H9 (cell line): Measurements from ENCODE around the gene CARD19. TPM values are rescaled to one million over a fixed set of nuclear protein-coding genes. Genes with fewer than 3 reads are reported as not detected.

Source experiments
- DNase-seq: peaks from one replicate; pipeline ENCODE4 v3.0.0-alpha.2; 2017
- H2AFZ ChIP-seq: one replicate; pipeline ENCODE4 v1.6.1; 2013; ENCODE audit warnings: mild to moderate bottlenecking, low read length, control low read depth, moderate library complexity
- H2AK5ac ChIP-seq: 2 replicates; pipeline ENCODE4 v1.6.1; 2013; ENCODE audit warnings: low read length, control low read depth, mixed read lengths; ENCODE audit not compliant: insufficient read length
- H2BK120ac ChIP-seq: one replicate; pipeline ENCODE4 v1.6.1; 2013; ENCODE audit warnings: low read depth, mild to moderate bottlenecking, low read length, control low read depth, inconsistent platforms; ENCODE audit not compliant: poor library complexity, severe bottlenecking
- H2BK12ac ChIP-seq: 2 replicates; pipeline ENCODE4 v1.6.1; 2013; ENCODE audit warnings: low read length, control low read depth, mixed read lengths, low read depth; ENCODE audit not compliant: insufficient read length
- H2BK15ac ChIP-seq: 2 replicates; pipeline ENCODE4 v1.6.1; 2013; ENCODE audit warnings: low read depth, low read length, control low read depth
- H2BK20ac ChIP-seq: one replicate; pipeline ENCODE4 v1.6.1; 2013; ENCODE audit warnings: low read depth, mild to moderate bottlenecking, low read length, control low read depth, inconsistent platforms; ENCODE audit not compliant: poor library complexity, severe bottlenecking
- H2BK5ac ChIP-seq: 2 replicates; pipeline ENCODE4 v1.6.1; 2013; ENCODE audit warnings: low read length, control low read depth, mixed read lengths; ENCODE audit not compliant: insufficient read length
- H3K14ac ChIP-seq: 2 replicates; pipeline ENCODE4 v1.6.1; 2013; ENCODE audit warnings: low read length, control low read depth; ENCODE audit not compliant: insufficient read depth
- H3K18ac ChIP-seq: 2 replicates; pipeline ENCODE4 v1.6.1; 2013; ENCODE audit warnings: low read depth, mild to moderate bottlenecking, mixed read lengths, low read length, control low read depth; ENCODE audit not compliant: insufficient read length
- H3K23ac ChIP-seq: 2 replicates; pipeline ENCODE4 v1.6.1; 2013; ENCODE audit warnings: low read length, control low read depth, mixed read lengths, low read depth; ENCODE audit not compliant: insufficient read length
- H3K23me2 ChIP-seq: 2 replicates; pipeline ENCODE4 v1.6.1; 2013; ENCODE audit warnings: low read depth, mild to moderate bottlenecking, mixed read lengths, low read length, control low read depth; ENCODE audit not compliant: insufficient read length, poor library complexity, severe bottlenecking
- H3K27ac ChIP-seq: 2 replicates; pipeline ENCODE4 v1.5.1; 2013; ENCODE audit warnings: low read length, control low read depth, mixed read lengths, low read depth; ENCODE audit not compliant: insufficient read length
- H3K27me3 ChIP-seq: 2 replicates; pipeline ENCODE4 v1.6.1; 2013; ENCODE audit warnings: low read length, control low read depth, inconsistent platforms; ENCODE audit not compliant: insufficient read depth
- H3K4ac ChIP-seq: 2 replicates; pipeline ENCODE4 v1.6.1; 2013; ENCODE audit warnings: low read depth, mild to moderate bottlenecking, control low read depth, inconsistent platforms, low read length, moderate library complexity
- H3K4me1 ChIP-seq: 2 replicates; pipeline ENCODE4 v1.6.1; 2013; ENCODE audit warnings: low read length, control low read depth, inconsistent platforms; ENCODE audit not compliant: insufficient read depth
- H3K4me2 ChIP-seq: 2 replicates; pipeline ENCODE4 v1.6.1; 2013; ENCODE audit warnings: low read length, control low read depth, mixed read lengths; ENCODE audit not compliant: insufficient read length, insufficient read depth
- H3K56ac ChIP-seq: 2 replicates; pipeline ENCODE4 v1.6.1; 2013; ENCODE audit warnings: low read depth, mild to moderate bottlenecking, mixed read lengths, low read length, control low read depth; ENCODE audit not compliant: insufficient read length
- H3K79me1 ChIP-seq: 2 replicates; pipeline ENCODE4 v1.6.1; 2013; ENCODE audit warnings: low read depth, mild to moderate bottlenecking, moderate library complexity, low read length, control low read depth, inconsistent platforms; ENCODE audit not compliant: insufficient read depth, poor library complexity, severe bottlenecking
- H3K79me2 ChIP-seq: 2 replicates; pipeline ENCODE4 v1.6.1; 2013; ENCODE audit warnings: low read length, control low read depth, inconsistent platforms; ENCODE audit not compliant: insufficient read depth
- H3K9ac ChIP-seq: 2 replicates; pipeline ENCODE4 v1.6.1; 2013; ENCODE audit warnings: low read length, control low read depth, mixed read lengths; ENCODE audit not compliant: insufficient read length; ENCODE audit errors: extremely low read depth
- H3K9me3 ChIP-seq: one replicate; pipeline ENCODE4 v1.6.1; 2013; ENCODE audit warnings: low read depth, low read length, inconsistent platforms; ENCODE audit not compliant: control insufficient read depth
- H3T11ph ChIP-seq: one replicate; pipeline ENCODE4 v1.6.1; 2013; ENCODE audit warnings: mild to moderate bottlenecking, low read length, control low read depth, inconsistent platforms
- H4K20me1 ChIP-seq: one replicate; pipeline ENCODE4 v1.6.1; 2013; ENCODE audit not compliant: control insufficient read depth, insufficient read length, insufficient read depth
- H4K5ac ChIP-seq: 2 replicates; pipeline ENCODE4 v1.6.1; 2013; ENCODE audit warnings: low read depth, mild to moderate bottlenecking, mixed read lengths, low read length, control low read depth; ENCODE audit not compliant: insufficient read length
- H4K8ac ChIP-seq: replicated peaks from 2 replicates; pipeline ENCODE4 v1.6.1; 2013; ENCODE audit warnings: low read length, control low read depth, mixed read lengths, low read depth; ENCODE audit not compliant: insufficient read length
- H4K91ac ChIP-seq: 2 replicates; pipeline ENCODE4 v1.6.1; 2013; ENCODE audit warnings: low read depth, mild to moderate bottlenecking, moderate library complexity, mixed read lengths, low read length, control low read depth; ENCODE audit not compliant: insufficient read length
- H3K27ac Mint-ChIP-seq, 3 experiments: 2 replicates in 2 of 3; 3 replicates in 1 of 3; pipeline ENCODE4 v1.8.0; 2020 to 2021; ENCODE audit warnings: mixed read lengths in 3 of 3, mild to moderate bottlenecking in 1 of 3, moderate library complexity in 1 of 3
- H3K27me3 Mint-ChIP-seq: 2 replicates; pipeline ENCODE4 v1.8.0; 2021; ENCODE audit warnings: low read depth, mild to moderate bottlenecking, moderate library complexity, mixed read lengths
- H3K36me3 Mint-ChIP-seq, 3 experiments: 2 replicates in 2 of 3; 3 replicates in 1 of 3; pipeline ENCODE4 v1.8.0; 2020 to 2021; ENCODE audit warnings: low read depth in 3 of 3, mixed read lengths in 3 of 3; ENCODE audit not compliant: insufficient read depth in 1 of 3
- H3K4me1 Mint-ChIP-seq, 2 experiments: 2 replicates each; pipeline ENCODE4 v1.8.0; 2020; ENCODE audit warnings: mixed read lengths in 2 of 2
- H3K4me3 Mint-ChIP-seq, 2 experiments: 2 replicates in 1 of 2; 3 replicates in 1 of 2; pipeline ENCODE4 v1.8.0; 2020 to 2021; ENCODE audit warnings: mild to moderate bottlenecking in 2 of 2, mixed read lengths in 2 of 2, moderate library complexity in 1 of 2
- H3K9me3 Mint-ChIP-seq, 2 experiments: 2 replicates in 1 of 2; 3 replicates in 1 of 2; pipeline ENCODE4 v1.8.0; 2020; ENCODE audit warnings: mild to moderate bottlenecking in 2 of 2, mixed read lengths in 2 of 2, moderate library complexity in 1 of 2
- WGBS: extraction: QIAGEN DNeasy Blood & Tissue Kit; methylation state at CpG from one replicate; pipeline ENCODE4 v1.1.7; 2013; ENCODE audit warnings: missing lambda C conversion rate, low lambda C conversion rate, mixed read lengths; ENCODE audit not compliant: insufficient read length; ENCODE audit errors: extremely low coverage; 5-methylcytosine and 5-hydroxymethylcytosine counted together
- total RNA-seq: library from RNA; stranded (reverse); gene quantifications from 2 replicates; pipeline ENCODE4 v1.2.1, GENCODE V29; 2021
- TF ChIP-seq, protein P1 (sequence below): fragments of 200-600 bp; sonication (generic); conservative IDR thresholded peaks from 3 replicates; pipeline ENCODE4 v1.8.0; 2021; ENCODE audit warnings: antibody characterized with exemption, mild to moderate bottlenecking

CARD19 gene
- total RNA-seq, 1 experiment from 2014 or later, result 21.4 TPM

GRCh38 chr9:93126825-93127368 lies 30.9 kb downstream of the CARD19 start:
- WGBS, result no CpG with 5 or more reads among the region's 18 CpGs
- H3K79me2 ChIP-seq, result no peaks in the 10 kb centered on the region
- no peak overlapping the region for H2AFZ ChIP-seq
- no peak overlapping the region for H4K8ac ChIP-seq
- H3K9me3 ChIP-seq, result no peaks in the 10 kb centered on the region
- H3K4ac ChIP-seq, result no peak overlapping the region
- no peak overlapping the region for H3K23ac ChIP-seq
- H3K14ac ChIP-seq, result no peak overlapping the region; the same call in 1 of the 2 replicates
- H3K27ac ChIP-seq, result no peak overlapping the region
- H3K36me3 Mint-ChIP-seq, result peaks cover 4 to 13% (median 10%) of the 10 kb centered on the region in 3 experiments; a peak in 4 of 7 replicates
- no peak overlapping the region for H4K91ac ChIP-seq
- no peaks in the 10 kb centered on the region for H3K23me2 ChIP-seq
- H3K4me3 Mint-ChIP-seq, result no peak overlapping the region; a peak in 1 of 5 replicates
- no peak overlapping the region for H2BK15ac ChIP-seq
- no peaks in the 10 kb centered on the region for H3K79me1 ChIP-seq
- no peak overlapping the region for H2BK12ac ChIP-seq
- no peak overlapping the region for H4K5ac ChIP-seq
- no peak overlapping the region for H3K56ac ChIP-seq
- H4K20me1 ChIP-seq, result no peaks in the 10 kb centered on the region
- H3K9me3 Mint-ChIP-seq, result no peaks in the 10 kb centered on the region
- H2AK5ac ChIP-seq, result no peak overlapping the region
- H3K27me3 Mint-ChIP-seq, result no peaks in the 10 kb centered on the region
- H3K4me1 Mint-ChIP-seq, result peaks cover 10 to 25% of the 10 kb centered on the region in 2 experiments
- peak; percentile 54 for DNase-seq
- H3K27me3 ChIP-seq, result no peaks in the 10 kb centered on the region
- TF ChIP-seq, protein P1, sequence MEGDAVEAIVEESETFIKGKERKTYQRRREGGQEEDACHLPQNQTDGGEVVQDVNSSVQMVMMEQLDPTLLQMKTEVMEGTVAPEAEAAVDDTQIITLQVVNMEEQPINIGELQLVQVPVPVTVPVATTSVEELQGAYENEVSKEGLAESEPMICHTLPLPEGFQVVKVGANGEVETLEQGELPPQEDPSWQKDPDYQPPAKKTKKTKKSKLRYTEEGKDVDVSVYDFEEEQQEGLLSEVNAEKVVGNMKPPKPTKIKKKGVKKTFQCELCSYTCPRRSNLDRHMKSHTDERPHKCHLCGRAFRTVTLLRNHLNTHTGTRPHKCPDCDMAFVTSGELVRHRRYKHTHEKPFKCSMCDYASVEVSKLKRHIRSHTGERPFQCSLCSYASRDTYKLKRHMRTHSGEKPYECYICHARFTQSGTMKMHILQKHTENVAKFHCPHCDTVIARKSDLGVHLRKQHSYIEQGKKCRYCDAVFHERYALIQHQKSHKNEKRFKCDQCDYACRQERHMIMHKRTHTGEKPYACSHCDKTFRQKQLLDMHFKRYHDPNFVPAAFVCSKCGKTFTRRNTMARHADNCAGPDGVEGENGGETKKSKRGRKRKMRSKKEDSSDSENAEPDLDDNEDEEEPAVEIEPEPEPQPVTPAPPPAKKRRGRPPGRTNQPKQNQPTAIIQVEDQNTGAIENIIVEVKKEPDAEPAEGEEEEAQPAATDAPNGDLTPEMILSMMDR, result no peak
- no peaks in the 10 kb centered on the region for H3K4me1 ChIP-seq
- peak overlapping the region in 2 of 3 experiments; percentile 32 to 75; a peak in 3 of 7 replicates for H3K27ac Mint-ChIP-seq
- no peak overlapping the region for H3K18ac ChIP-seq
- no peak overlapping the region for H2BK5ac ChIP-seq
- H3K9ac ChIP-seq, result no peak overlapping the region
- no peak overlapping the region for H3T11ph ChIP-seq
- no peak overlapping the region for H2BK20ac ChIP-seq
- H2BK120ac ChIP-seq, result no peak overlapping the region
- H3K4me2 ChIP-seq, result no peak overlapping the region
